SK-N-SH (cell line): ENCODE results near the gene ARID4B. TPM values are rescaled to one million over a fixed set of nuclear protein-coding genes. Genes with fewer than 3 reads are reported as not detected.
A peak's percentile ranks its signal among the peaks of the same experiment; 100 is the strongest.

ENCODE experiments used
- CTCF ChIA-PET: fragments of 300-600, 350-600 bp; formaldehyde crosslinking; extraction: SDS; loops from one replicate; lab custom pipeline; 2021; lab: Yijun Ruan, JAX
- POLR2A ChIA-PET: fragments of 350-600 bp; sonication (Branson Sonifier 250); formaldehyde crosslinking; extraction: SDS; loops from one replicate; lab custom pipeline; 2020; ENCODE audit warnings: antibody characterized with exemption, inconsistent platforms; lab: Yijun Ruan, JAX
- DNase-seq: peaks from one replicate; pipeline ENCODE4 v3.0.0; 2012
- H2AFZ ChIP-seq: fragments of 200-600 bp; sonication (generic); 2 replicates; pipeline ENCODE4 v1.8.1; 2016; ENCODE audit warnings: antibody characterized with exemption, mild to moderate bottlenecking, low read depth
- H3F3A ChIP-seq: fragments of 200-600 bp; sonication (generic); replicated peaks from 2 replicates; pipeline ENCODE3; 2016; ENCODE audit warnings: antibody characterized with exemption, mild to moderate bottlenecking; ENCODE audit not compliant: insufficient read depth
- H3K27ac ChIP-seq, 2 experiments: fragments of 200-500 bp in 1 of 2; fragments of 200-600 bp in 1 of 2; sonication (Bioruptor generic) in 1 of 2; sonication (generic), shearing (Covaris generic) in 1 of 2; 2 replicates each; pipeline versions ENCODE4 v1.5.1 to v1.6.1; 2014 to 2016; ENCODE audit warnings: low read depth in 2 of 2, inconsistent platforms in 1 of 2, low read length in 1 of 2, mild to moderate bottlenecking in 1 of 2, mixed read lengths in 1 of 2
- H3K27me3 ChIP-seq: fragments of 200-600 bp; sonication (generic), shearing (Covaris generic); 2 replicates; pipeline ENCODE4 v1.6.1; 2016; ENCODE audit warnings: mixed run types; ENCODE audit not compliant: insufficient read depth
- H3K36me3 ChIP-seq, 2 experiments: fragments of 200-500 bp in 1 of 2; fragments of 200-600 bp in 1 of 2; sonication (Bioruptor generic) in 1 of 2; sonication (generic) in 1 of 2; replicated peaks in 1 of 2; 2 replicates each; pipeline versions ENCODE3 to v1.5.1; 2014 to 2016; ENCODE audit warnings: low read length in 1 of 2, mild to moderate bottlenecking in 1 of 2; ENCODE audit not compliant: insufficient read depth in 2 of 2, control insufficient read depth in 1 of 2
- H3K4me1 ChIP-seq, 2 experiments: fragments of 200-500 bp in 1 of 2; fragments of 200-600 bp in 1 of 2; sonication (Bioruptor generic) in 1 of 2; sonication (generic), shearing (Covaris generic) in 1 of 2; 2 replicates each; pipeline versions ENCODE4 v1.5.1 to v1.6.1; 2014 to 2016; ENCODE audit warnings: low read depth in 1 of 2, low read length in 1 of 2, mixed run types in 1 of 2; ENCODE audit not compliant: insufficient read depth in 2 of 2, control insufficient read depth in 1 of 2
- H3K4me2 ChIP-seq: fragments of 200-600 bp; sonication (generic), shearing (Covaris generic); 2 replicates; pipeline ENCODE4 v1.6.1; 2017; ENCODE audit warnings: mixed run types
- H3K4me3 ChIP-seq, 2 experiments: fragments of 200-500 bp in 1 of 2; fragments of 200-600 bp in 1 of 2; sonication (Bioruptor generic) in 1 of 2; sonication (generic), shearing (Covaris generic) in 1 of 2; 2 replicates each; pipeline versions ENCODE4 v1.5.1 to v1.8.1; 2014 to 2016; ENCODE audit warnings: low read depth in 2 of 2, inconsistent platforms in 1 of 2, low read length in 1 of 2, mild to moderate bottlenecking in 1 of 2, mixed read lengths in 1 of 2, moderate library complexity in 1 of 2
- H3K79me2 ChIP-seq: fragments of 200-600 bp; sonication (generic); 2 replicates; pipeline ENCODE4 v1.8.1; 2017; ENCODE audit warnings: mild to moderate bottlenecking; ENCODE audit not compliant: insufficient read depth
- H3K9ac ChIP-seq: fragments of 200-600 bp; sonication (generic); 2 replicates; pipeline ENCODE4 v1.6.1; 2017; ENCODE audit warnings: mixed run types
- H3K9me2 ChIP-seq: fragments of 200-600 bp; sonication (generic); 2 replicates; pipeline ENCODE4 v1.6.1; 2017; ENCODE audit warnings: mixed run types
- H3K9me3 ChIP-seq: fragments of 200-600 bp; sonication (generic); 2 replicates; pipeline ENCODE4 v1.6.1; 2017; ENCODE audit warnings: mixed run types, mild to moderate bottlenecking, moderate library complexity
- H4K20me1 ChIP-seq: fragments of 200-600 bp; sonication (generic); 2 replicates; pipeline ENCODE4 v1.6.1; 2017; ENCODE audit warnings: mild to moderate bottlenecking, mixed run types; ENCODE audit not compliant: insufficient read depth
- CHD2 ChIP-seq: fragments of 150-350 bp; IDR thresholded peaks from 2 replicates; pipeline ENCODE4 v1.6.1; 2018; ENCODE audit warnings: low read length; ENCODE audit not compliant: partially characterized antibody
- EP300 ChIP-seq, 2 experiments: IDR thresholded peaks; 2 replicates each; pipeline versions ENCODE4 v1.4.0 to v1.6.1; 2012; ENCODE audit warnings: borderline replicate concordance in 1 of 2, low read depth in 1 of 2, low read length in 1 of 2
- EZH2phosphoT487 ChIP-seq: fragments of 200-600 bp; sonication (generic); IDR thresholded peaks from 2 replicates; pipeline ENCODE4 v1.6.1; 2017; ENCODE audit warnings: low read depth, mixed run types, mild to moderate bottlenecking, antibody characterized with exemption, moderate library complexity, borderline replicate concordance
- FOXJ3 ChIP-seq: sonication (generic); formaldehyde crosslinking; IDR thresholded peaks from 2 replicates; pipeline ENCODE4 v1.5.1; 2020; ENCODE audit warnings: mild to moderate bottlenecking, missing genetic modification reagents
- GATA2 ChIP-seq: sonication (generic); formaldehyde crosslinking; IDR thresholded peaks from 2 replicates; pipeline ENCODE4 v1.5.0; 2020; ENCODE audit warnings: mild to moderate bottlenecking, missing genetic modification reagents
- JUND ChIP-seq: IDR thresholded peaks from 2 replicates; pipeline ENCODE4 v1.4.0; 2012
- NRF1 ChIP-seq: IDR thresholded peaks from 2 replicates; pipeline ENCODE4 v1.6.1; 2012; ENCODE audit warnings: low read depth, mild to moderate bottlenecking, low read length
- PBX3 ChIP-seq: IDR thresholded peaks from 2 replicates; pipeline ENCODE4; 2012
- RCOR1 ChIP-seq: fragments of 150-350 bp; IDR thresholded peaks from 2 replicates; pipeline ENCODE4 v1.6.1; 2017; ENCODE audit warnings: antibody characterized with exemption, low read length
- RXRA ChIP-seq: IDR thresholded peaks from 2 replicates; pipeline ENCODE4 v1.4.0; 2012; ENCODE audit warnings: low read depth, mild to moderate bottlenecking, borderline replicate concordance
- SMC3 ChIP-seq: IDR thresholded peaks from 2 replicates; pipeline ENCODE4 v1.6.1; 2012; ENCODE audit warnings: low read depth, low read length, improper control_type of control experiment
- TEAD4 ChIP-seq: IDR thresholded peaks from 2 replicates; pipeline ENCODE4 v1.4.0; 2012; ENCODE audit warnings: mild to moderate bottlenecking, borderline replicate concordance; ENCODE audit not compliant: insufficient read depth
- USF1 ChIP-seq: IDR thresholded peaks from 2 replicates; pipeline ENCODE4 v1.4.0; 2012; ENCODE audit warnings: low read depth, borderline replicate concordance
- WGBS: methylation state at CpG from one replicate; pipeline ENCODE4 v1.1.6; 2017; ENCODE audit warnings: low lambda C conversion rate; 5-methylcytosine and 5-hydroxymethylcytosine counted together
- polyA plus RNA-seq, 3 experiments: library from polyadenylated mRNA; depleted of rRNA; stranded (reverse); fragments of >200 nt; gene quantifications; 2 replicates each; pipeline ENCODE4 v1.2.3, GENCODE V29; 2012
- TF ChIP-seq, protein P1 (sequence below): fragments of 200-600 bp; sonication (generic); IDR thresholded peaks from 2 replicates; pipeline ENCODE4 v1.6.1; 2017; ENCODE audit warnings: antibody characterized with exemption, mild to moderate bottlenecking, moderate library complexity
- TF ChIP-seq, protein P2 (sequence below): IDR thresholded peaks from 2 replicates; pipeline ENCODE4 v1.6.1; 2012; ENCODE audit warnings: mild to moderate bottlenecking, low read depth, low read length, moderate library complexity
- TF ChIP-seq, protein P3 (sequence below): IDR thresholded peaks from 2 replicates; pipeline ENCODE4 v1.4.0; 2012; ENCODE audit warnings: low read depth

Gene ARID4B
- polyA plus RNA-seq, 1 of the 3 experiments (the other 2 are of a cell fraction): 4.4 TPM

DNA sequence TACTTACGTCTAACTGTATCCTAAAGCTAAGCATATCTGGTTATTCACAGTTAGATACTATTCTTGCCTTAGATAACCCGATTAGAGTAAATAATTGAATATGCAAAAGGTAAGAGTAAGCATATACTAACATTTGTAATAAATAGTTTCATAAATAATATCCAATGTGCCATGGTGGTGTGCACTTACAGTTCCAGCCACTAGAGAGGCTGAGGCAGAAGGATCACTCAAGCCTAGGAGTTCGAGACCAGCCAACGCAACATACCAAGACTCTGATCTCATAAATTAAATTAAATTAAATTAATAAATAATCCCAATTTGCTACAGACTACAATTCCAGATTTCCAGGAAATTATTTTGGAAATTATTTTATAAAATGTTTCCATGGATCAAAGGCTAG is 12.2 kb downstream of the ARID4B start:
- no peaks in the 10 kb centered on the region for H3K9me3 ChIP-seq
- no peak for TF ChIP-seq RCOR1
- TF ChIP-seq, protein P1, sequence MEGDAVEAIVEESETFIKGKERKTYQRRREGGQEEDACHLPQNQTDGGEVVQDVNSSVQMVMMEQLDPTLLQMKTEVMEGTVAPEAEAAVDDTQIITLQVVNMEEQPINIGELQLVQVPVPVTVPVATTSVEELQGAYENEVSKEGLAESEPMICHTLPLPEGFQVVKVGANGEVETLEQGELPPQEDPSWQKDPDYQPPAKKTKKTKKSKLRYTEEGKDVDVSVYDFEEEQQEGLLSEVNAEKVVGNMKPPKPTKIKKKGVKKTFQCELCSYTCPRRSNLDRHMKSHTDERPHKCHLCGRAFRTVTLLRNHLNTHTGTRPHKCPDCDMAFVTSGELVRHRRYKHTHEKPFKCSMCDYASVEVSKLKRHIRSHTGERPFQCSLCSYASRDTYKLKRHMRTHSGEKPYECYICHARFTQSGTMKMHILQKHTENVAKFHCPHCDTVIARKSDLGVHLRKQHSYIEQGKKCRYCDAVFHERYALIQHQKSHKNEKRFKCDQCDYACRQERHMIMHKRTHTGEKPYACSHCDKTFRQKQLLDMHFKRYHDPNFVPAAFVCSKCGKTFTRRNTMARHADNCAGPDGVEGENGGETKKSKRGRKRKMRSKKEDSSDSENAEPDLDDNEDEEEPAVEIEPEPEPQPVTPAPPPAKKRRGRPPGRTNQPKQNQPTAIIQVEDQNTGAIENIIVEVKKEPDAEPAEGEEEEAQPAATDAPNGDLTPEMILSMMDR: peak; percentile 18; the same call in 1 of the 2 replicates
- H3K79me2 ChIP-seq: peaks cover 99% of the 10 kb centered on the region
- H2AFZ ChIP-seq: no peak overlapping the region
- H3K36me3 ChIP-seq: peaks cover 0 to 5% of the 10 kb centered on the region in 2 experiments
- no peaks in the 10 kb centered on the region for H3K27me3 ChIP-seq
- no peak for DNase-seq
- ChIA-PET POLR2A (no interaction called here), CTCF (no interaction called here)
- H3K27ac ChIP-seq: no peak overlapping the region
- H3F3A ChIP-seq: peaks cover 14% of the 10 kb centered on the region
- WGBS: 100% methylated on average over 4 of the region's 4 CpGs
- peaks cover 95% of the 10 kb centered on the region for H4K20me1 ChIP-seq
- no peaks in the 10 kb centered on the region; a peak in 2 of 4 replicates for H3K4me1 ChIP-seq
- no peak overlapping the region for H3K9ac ChIP-seq
- H3K9me2 ChIP-seq: no peaks in the 10 kb centered on the region
- H3K4me3 ChIP-seq: no peak overlapping the region
- H3K4me2 ChIP-seq: no peak overlapping the region

- WGBS: 100% methylated on average over 5 of the region's 5 CpGs
- H3K9me3 ChIP-seq: no peaks in the 10 kb centered on the region
- POLR2A ChIA-PET: no interaction called here
- H4K20me1 ChIP-seq: peaks cover 95% of the 10 kb centered on the region
- H3K79me2 ChIP-seq: peaks cover 99% of the 10 kb centered on the region
- CTCF ChIA-PET: interaction anchor here (2.1 kb wide), 1 partner anchor 10 kb away, joined by 4 read pairs; no protein-coding TSS in a partner anchor
- peaks cover 14% of the 10 kb centered on the region for H3F3A ChIP-seq
- no peak overlapping the region for H2AFZ ChIP-seq
- H3K9ac ChIP-seq: no peak overlapping the region
- H3K4me2 ChIP-seq: no peak overlapping the region
- H3K9me2 ChIP-seq: no peaks in the 10 kb centered on the region
- H3K27me3 ChIP-seq: no peaks in the 10 kb centered on the region
- no peak overlapping the region for H3K4me3 ChIP-seq
- DNase-seq: no peak
- H3K27ac ChIP-seq: no peak overlapping the region
- TF ChIP-seq RCOR1 (no peak), EZH2phosphoT487 (no peak), SMC3 (no peak), NRF1 (no peak), JUND (no peak), TEAD4 (no peak), PBX3 (no peak), EP300 (IDR thresholded peaks at IDR 0.05; ENCODE audit: borderline replicate concordance in 1 of 2, low read depth in 1 of 2, low read length in 1 of 2) (no peak), FOXJ3 (CRISPR knock-in tag) (no peak), USF1 (no peak), RXRA (no peak), GATA2 (CRISPR knock-in tag) (no peak), CHD2 (no peak)
- TF ChIP-seq, protein P2, sequence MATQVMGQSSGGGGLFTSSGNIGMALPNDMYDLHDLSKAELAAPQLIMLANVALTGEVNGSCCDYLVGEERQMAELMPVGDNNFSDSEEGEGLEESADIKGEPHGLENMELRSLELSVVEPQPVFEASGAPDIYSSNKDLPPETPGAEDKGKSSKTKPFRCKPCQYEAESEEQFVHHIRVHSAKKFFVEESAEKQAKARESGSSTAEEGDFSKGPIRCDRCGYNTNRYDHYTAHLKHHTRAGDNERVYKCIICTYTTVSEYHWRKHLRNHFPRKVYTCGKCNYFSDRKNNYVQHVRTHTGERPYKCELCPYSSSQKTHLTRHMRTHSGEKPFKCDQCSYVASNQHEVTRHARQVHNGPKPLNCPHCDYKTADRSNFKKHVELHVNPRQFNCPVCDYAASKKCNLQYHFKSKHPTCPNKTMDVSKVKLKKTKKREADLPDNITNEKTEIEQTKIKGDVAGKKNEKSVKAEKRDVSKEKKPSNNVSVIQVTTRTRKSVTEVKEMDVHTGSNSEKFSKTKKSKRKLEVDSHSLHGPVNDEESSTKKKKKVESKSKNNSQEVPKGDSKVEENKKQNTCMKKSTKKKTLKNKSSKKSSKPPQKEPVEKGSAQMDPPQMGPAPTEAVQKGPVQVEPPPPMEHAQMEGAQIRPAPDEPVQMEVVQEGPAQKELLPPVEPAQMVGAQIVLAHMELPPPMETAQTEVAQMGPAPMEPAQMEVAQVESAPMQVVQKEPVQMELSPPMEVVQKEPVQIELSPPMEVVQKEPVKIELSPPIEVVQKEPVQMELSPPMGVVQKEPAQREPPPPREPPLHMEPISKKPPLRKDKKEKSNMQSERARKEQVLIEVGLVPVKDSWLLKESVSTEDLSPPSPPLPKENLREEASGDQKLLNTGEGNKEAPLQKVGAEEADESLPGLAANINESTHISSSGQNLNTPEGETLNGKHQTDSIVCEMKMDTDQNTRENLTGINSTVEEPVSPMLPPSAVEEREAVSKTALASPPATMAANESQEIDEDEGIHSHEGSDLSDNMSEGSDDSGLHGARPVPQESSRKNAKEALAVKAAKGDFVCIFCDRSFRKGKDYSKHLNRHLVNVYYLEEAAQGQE: no peak
- TF ChIP-seq, protein P3, sequence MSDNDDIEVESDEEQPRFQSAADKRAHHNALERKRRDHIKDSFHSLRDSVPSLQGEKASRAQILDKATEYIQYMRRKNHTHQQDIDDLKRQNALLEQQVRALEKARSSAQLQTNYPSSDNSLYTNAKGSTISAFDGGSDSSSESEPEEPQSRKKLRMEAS: no peak
- H3K4me1 ChIP-seq: no peaks in the 10 kb centered on the region; a peak in 2 of 4 replicates
- peaks cover 0 to 9% of the 10 kb centered on the region in 2 experiments for H3K36me3 ChIP-seq
Observed at GRCh38 chr1:235315173-235315572, 12.8 kb downstream of the ARID4B start.
